Measurements from ENCODE around the gene INTS7. TPM values are rescaled to one million over a fixed set of nuclear protein-coding genes. Genes with fewer than 3 reads are reported as not detected.

The INTS7 gene
- total and polyA plus RNA-seq, 11 donors = 3.6 to 12.9 (median 9.1) TPM

DNA sequence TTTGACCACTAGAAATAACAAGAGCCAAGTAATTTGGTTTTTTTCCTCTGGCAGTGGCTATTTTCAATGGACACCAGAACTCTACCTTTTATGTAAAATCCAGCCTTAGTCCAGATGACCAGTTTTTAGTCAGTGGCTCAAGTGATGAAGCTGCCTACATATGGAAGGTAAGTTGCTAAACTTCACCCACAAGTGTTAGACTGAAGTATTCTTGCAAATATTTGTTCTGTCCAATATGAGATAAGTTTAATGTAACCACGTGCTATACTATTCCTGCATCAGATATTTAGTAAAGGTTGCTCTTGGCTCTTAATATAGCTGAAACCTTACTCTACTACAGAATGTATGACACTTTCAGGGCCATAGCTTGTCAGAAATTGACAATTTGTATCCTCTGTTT, 36.7 kb upstream of the INTS7 start:
- intact Hi-C loops (cut with DNase I) = loop anchor here in 5 of 10 donors (2.0 to 10.0 kb wide), 7 partner anchors 93 to 380 kb away; partner anchors contain the start of gene PPP2R5A (in 1 of the 5)
- H3K27ac ChIP-seq = no peak overlapping the region

DNA sequence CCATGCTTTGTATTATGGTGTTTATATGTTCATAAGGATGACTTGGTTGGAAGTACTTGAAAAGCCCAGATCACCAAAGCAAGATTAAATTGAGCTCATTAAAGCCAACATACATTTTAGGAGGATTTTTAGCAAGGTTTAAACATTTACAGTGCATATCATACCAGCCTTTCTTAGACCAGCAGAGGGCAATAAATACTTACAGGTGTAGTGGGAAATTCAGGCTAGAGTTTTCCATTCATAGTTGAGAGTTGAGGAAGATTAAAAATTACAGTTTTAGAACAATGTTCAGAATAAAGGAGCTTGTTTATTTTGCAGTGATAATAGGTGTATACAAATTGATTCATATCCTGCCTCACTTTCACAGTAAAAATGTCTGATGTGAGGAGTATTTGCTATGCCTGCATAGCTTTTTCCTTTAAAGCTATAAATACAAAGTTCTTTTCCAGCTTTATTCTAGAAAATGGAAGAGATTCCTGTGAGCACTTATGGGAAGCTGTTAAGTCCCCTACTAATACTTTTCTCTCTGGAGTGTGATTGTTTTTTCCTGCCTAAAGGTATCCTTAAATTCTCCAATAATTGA, 35.5 kb upstream of the INTS7 start:
- TF ChIP-seq, protein P1, sequence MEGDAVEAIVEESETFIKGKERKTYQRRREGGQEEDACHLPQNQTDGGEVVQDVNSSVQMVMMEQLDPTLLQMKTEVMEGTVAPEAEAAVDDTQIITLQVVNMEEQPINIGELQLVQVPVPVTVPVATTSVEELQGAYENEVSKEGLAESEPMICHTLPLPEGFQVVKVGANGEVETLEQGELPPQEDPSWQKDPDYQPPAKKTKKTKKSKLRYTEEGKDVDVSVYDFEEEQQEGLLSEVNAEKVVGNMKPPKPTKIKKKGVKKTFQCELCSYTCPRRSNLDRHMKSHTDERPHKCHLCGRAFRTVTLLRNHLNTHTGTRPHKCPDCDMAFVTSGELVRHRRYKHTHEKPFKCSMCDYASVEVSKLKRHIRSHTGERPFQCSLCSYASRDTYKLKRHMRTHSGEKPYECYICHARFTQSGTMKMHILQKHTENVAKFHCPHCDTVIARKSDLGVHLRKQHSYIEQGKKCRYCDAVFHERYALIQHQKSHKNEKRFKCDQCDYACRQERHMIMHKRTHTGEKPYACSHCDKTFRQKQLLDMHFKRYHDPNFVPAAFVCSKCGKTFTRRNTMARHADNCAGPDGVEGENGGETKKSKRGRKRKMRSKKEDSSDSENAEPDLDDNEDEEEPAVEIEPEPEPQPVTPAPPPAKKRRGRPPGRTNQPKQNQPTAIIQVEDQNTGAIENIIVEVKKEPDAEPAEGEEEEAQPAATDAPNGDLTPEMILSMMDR (IDR thresholded peaks at IDR 0.05) = peak; percentile 69 to 89 (median 80)
- no peak for TF ChIP-seq POLR2A (IDR thresholded peaks at IDR 0.05)
- Histone ChIP-seq H3K9me3 (no peaks in the 10 kb centered on the region), H3K27ac (peak overlapping the region in 2 of 12 donors; percentile 2 to 33), H3K4me3 (no peak overlapping the region), H3K4me1 (peaks cover 0 to 12% (median 0%) of the 10 kb centered on the region in 12 donors), H3K27me3 (no peaks in the 10 kb centered on the region), H3K36me3 (no peaks in the 10 kb centered on the region)
- peak in 3 of 4 donors; percentile 48 to 61 (median 57) for ATAC-seq
- intact Hi-C loops (cut with DNase I) = loop anchor here (1.0 to 10.0 kb wide), 19 partner anchors 94 to 386 kb away; partner anchors contain the start of gene PPP2R5A (in 1 of the 10)
- no peak for DNase-seq

More for the DNA sequence above, 36.7 kb upstream of the INTS7 start:
- DNase-seq = no peak
- Histone ChIP-seq H3K4me3 (no peak overlapping the region), H3K4me1 (peaks cover 0 to 12% (median 3%) of the 10 kb centered on the region in 12 donors), H3K9me3 (no peaks in the 10 kb centered on the region), H3K36me3 (no peaks in the 10 kb centered on the region), H3K27me3 (no peaks in the 10 kb centered on the region)
- WGBS, 4 donors = 68 to 79% (median 74%) methylated on average over 1 of the region's 1 CpG
- no peak for ATAC-seq
- TF ChIP-seq POLR2A (IDR thresholded peaks at IDR 0.05) = no peak
- TF ChIP-seq, protein P1 (IDR thresholded peaks at IDR 0.05) = no peak

DNA sequence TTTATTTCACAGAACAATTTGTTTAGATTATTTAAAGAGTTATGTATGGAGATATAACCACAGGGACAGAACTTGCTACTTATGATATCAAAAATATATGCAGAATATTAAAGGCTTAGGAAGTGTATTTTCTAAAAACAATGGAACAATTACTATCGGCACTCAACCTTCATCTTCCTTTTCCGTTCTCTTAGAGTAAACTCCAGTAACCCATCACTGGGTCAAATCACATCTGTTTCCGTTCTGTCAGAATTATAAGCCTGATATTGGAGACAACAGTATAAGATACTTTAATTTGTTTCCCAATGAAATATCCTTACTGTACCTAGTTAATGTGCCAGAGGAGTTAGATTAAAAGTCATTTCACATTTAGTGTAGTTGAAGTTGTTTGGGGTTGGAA, 32.4 kb upstream of the INTS7 start:
- Histone ChIP-seq H3K4me1 (peaks cover 0 to 12% (median 0%) of the 10 kb centered on the region in 12 donors), H3K27me3 (no peaks in the 10 kb centered on the region), H3K9me3 (no peaks in the 10 kb centered on the region), H3K36me3 (no peaks in the 10 kb centered on the region), H3K27ac (peak overlapping the region in 5 of 12 donors; percentile 13 to 57 (median 47)), H3K4me3 (no peak overlapping the region)
- TF ChIP-seq, protein P1 (IDR thresholded peaks at IDR 0.05) = no peak
- no peak for TF ChIP-seq POLR2A (IDR thresholded peaks at IDR 0.05)
- intact Hi-C loops (cut with DNase I) = loop anchor here in 3 of 10 donors (2.0 to 10.0 kb wide), 4 partner anchors 300 to 717 kb away; no protein-coding TSS in a partner anchor
- DNase-seq (no peak), ATAC-seq (peak in 2 of 4 donors; percentile 36 to 58)
- WGBS, 4 donors = 58 to 80% (median 73%) methylated on average over 3 of the region's 3 CpGs

DNA sequence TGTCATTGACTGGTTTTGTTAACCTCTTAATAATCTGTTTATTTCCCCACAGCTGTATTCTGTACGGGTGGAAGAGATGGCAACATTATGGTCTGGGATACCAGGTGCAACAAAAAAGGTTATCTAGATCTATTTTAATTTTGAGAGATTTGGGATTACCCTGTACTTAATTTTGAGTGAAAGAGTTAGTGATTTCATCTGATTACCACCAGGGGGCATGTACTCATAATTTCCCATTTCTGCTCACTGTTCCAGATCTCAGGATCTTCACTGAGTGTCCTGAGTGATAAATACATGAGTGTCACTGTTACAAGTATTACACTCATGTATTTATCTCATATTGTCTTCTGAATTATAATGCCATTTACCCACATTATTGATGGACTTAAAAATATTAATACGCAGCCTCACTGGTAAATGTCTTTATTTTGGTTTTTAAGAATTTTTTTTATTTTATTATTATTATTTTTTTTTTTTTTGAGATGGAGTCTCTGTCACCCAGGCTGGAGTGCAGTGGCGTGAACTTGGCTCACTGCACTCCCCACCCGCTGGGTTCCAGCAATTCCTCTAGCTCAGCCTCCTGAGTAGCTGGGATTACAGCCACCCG, 27.6 kb upstream of the INTS7 start:
- no peaks in the 10 kb centered on the region for H3K36me3 ChIP-seq
- H3K27me3 ChIP-seq = no peaks in the 10 kb centered on the region
- DNase-seq (no peak), ATAC-seq (peak in 3 of 4 donors; percentile 39 to 51 (median 47))
- intact Hi-C loops (cut with DNase I) = loop anchor here in 8 of 10 donors (1.0 to 10.0 kb wide), 8 partner anchors 304 to 722 kb away; no protein-coding TSS in a partner anchor
- peaks cover 0 to 7% (median 0%) of the 10 kb centered on the region in 12 donors for H3K4me1 ChIP-seq
- no peak overlapping the region for H3K4me3 ChIP-seq
- H3K9me3 ChIP-seq = peaks cover 0 to 3% (median 0%) of the 10 kb centered on the region in 12 donors
- no peak overlapping the region for H3K27ac ChIP-seq
- 85 to 87% (median 85%) methylated on average over 5 of the region's 5 CpGs for WGBS, 4 donors
- TF ChIP-seq, protein P1 (IDR thresholded peaks at IDR 0.05) = peak; percentile 56 to 77 (median 69)
- TF ChIP-seq POLR2A (IDR thresholded peaks at IDR 0.05) = no peak
